GM12892 (cell line): ENCODE measurements around the gene ACTL10.

Experiments used
- POLR2A ChIP-seq: IDR thresholded peaks from 2 replicates; pipeline ENCODE4 v1.6.1; 2011; ENCODE audit warnings: low read depth, low read length, control low read depth
- POLR2AphosphoS5 ChIP-seq: IDR thresholded peaks from 2 replicates; pipeline ENCODE4 v1.6.1; 2011; ENCODE audit warnings: low read depth, low read length, control low read depth
- TAF1 ChIP-seq: IDR thresholded peaks from 2 replicates; pipeline ENCODE4 v1.6.1; 2011; ENCODE audit warnings: low read depth, mild to moderate bottlenecking, control low read depth, low read length, borderline replicate concordance

- no peak for TF ChIP-seq POLR2A
- no peak for TF ChIP-seq POLR2AphosphoS5
- no peak for TF ChIP-seq TAF1
Observed at GRCh38 chr20:33711446-33711738, 44.6 kb downstream of the ACTL10 start.
